CD8-positive, alpha-beta memory T cell (primary cell): ENCODE data around the gene EZH2. TPM values are rescaled to one million over a fixed set of nuclear protein-coding genes. Genes with fewer than 3 reads are reported as not detected.

Experiments
- CTCF ChIA-PET: fragments of 350-600 bp; sonication (Branson Sonifier 250); formaldehyde crosslinking; loops from one replicate; lab custom pipeline; 2021; ENCODE audit warnings: antibody characterized with exemption; lab: Charles Lee
- POLR2A ChIA-PET: fragments of 350-600 bp; sonication (Branson Sonifier 250); formaldehyde crosslinking; loops from one replicate; lab custom pipeline; 2021; ENCODE audit warnings: antibody characterized with exemption; lab: Charles Lee
- DNase-seq, 5 donors: peaks; one replicate each; pipeline versions ENCODE4 v3.0.0 to v3.0.0-alpha.2; 2020 to 2022; ENCODE audit warnings: mixed read lengths in 1 of 5
- H3K27ac ChIP-seq: one replicate; pipeline ENCODE4 v1.7.0; 2013; ENCODE audit warnings: low read depth, mild to moderate bottlenecking, low read length, moderate library complexity
- H3K27me3 ChIP-seq: 2 replicates; pipeline ENCODE4 v1.7.0; 2013; ENCODE audit warnings: low read length, mild to moderate bottlenecking; ENCODE audit not compliant: insufficient read depth, poor library complexity, severe bottlenecking
- H3K36me3 ChIP-seq: 2 replicates; pipeline ENCODE4 v1.7.0; 2013; ENCODE audit warnings: mild to moderate bottlenecking, low read length, moderate library complexity; ENCODE audit not compliant: insufficient read depth
- H3K4me1 ChIP-seq: 2 replicates; pipeline ENCODE4 v1.7.0; 2013; ENCODE audit warnings: mild to moderate bottlenecking, low read length, moderate library complexity; ENCODE audit not compliant: insufficient read depth
- H3K4me3 ChIP-seq: 2 replicates; pipeline ENCODE4 v1.7.0; 2013; ENCODE audit warnings: mild to moderate bottlenecking, low read length
- H3K9me3 ChIP-seq: 2 replicates; pipeline ENCODE4 v1.7.0; 2013; ENCODE audit warnings: mild to moderate bottlenecking, low read length
- H3K27ac Mint-ChIP-seq, 8 donors: one replicate each; pipeline ENCODE4 v1.8.0; 2020 to 2021; ENCODE audit warnings: mixed read lengths in 8 of 8, mild to moderate bottlenecking in 6 of 8, inconsistent platforms in 3 of 8, moderate library complexity in 3 of 8
- H3K27me3 Mint-ChIP-seq, 2 donors: one replicate each; pipeline ENCODE4 v1.8.0; 2020 to 2021; ENCODE audit warnings: mixed read lengths in 2 of 2, mild to moderate bottlenecking in 1 of 2, moderate library complexity in 1 of 2
- H3K36me3 Mint-ChIP-seq, 3 donors: one replicate each; pipeline ENCODE4 v1.8.0; 2020 to 2021; ENCODE audit warnings: mixed read lengths in 3 of 3, inconsistent platforms in 1 of 3, mild to moderate bottlenecking in 1 of 3
- H3K4me1 Mint-ChIP-seq, 3 donors: one replicate each; pipeline ENCODE4 v1.8.0; 2020 to 2021; ENCODE audit warnings: mixed read lengths in 3 of 3, inconsistent platforms in 1 of 3, mild to moderate bottlenecking in 1 of 3
- H3K4me3 Mint-ChIP-seq, 7 donors: one replicate each; pipeline ENCODE4 v1.8.0; 2020 to 2021; ENCODE audit warnings: mixed read lengths in 7 of 7, mild to moderate bottlenecking in 6 of 7, moderate library complexity in 4 of 7, inconsistent platforms in 2 of 7
- H3K9me3 Mint-ChIP-seq, 5 donors: one replicate each; pipeline ENCODE4 v1.8.0; 2020 to 2022; ENCODE audit warnings: mixed read lengths in 5 of 5, mild to moderate bottlenecking in 3 of 5, moderate library complexity in 2 of 5, inconsistent platforms in 1 of 5
- polyA plus RNA-seq: library from polyadenylated mRNA; unstranded; fragments of 300-500 nt; fragmentation: Illumina TruSeq; gene quantifications from one replicate; pipeline ENCODE4 v1.2.3, GENCODE V29; 2021
- total RNA-seq, 2 experiments: library from RNA; stranded (reverse); gene quantifications; one replicate each; pipeline ENCODE4 v1.2.3, GENCODE V29; 2021

The EZH2 gene
- total and polyA plus RNA-seq, 3 experiments from 2014 or later, result 4.8 to 125 (median 123) TPM

GRCh38 chr7:148912151-148912550, 28.1 kb upstream of the EZH2 start:
- ChIA-PET POLR2A (interaction anchor here (0.7 to 1.1 kb wide), 2 partner anchors 12 to 25 kb away, joined by 4 to 10 read pairs; no protein-coding TSS in a partner anchor), CTCF (interaction anchor here (1.2 to 1.7 kb wide), 3 partner anchors 29 to 51 kb away, joined by 3 to 8 read pairs (median 3); no protein-coding TSS in a partner anchor)
- H3K4me1 Mint-ChIP-seq, result peaks cover 34 to 48% (median 44%) of the 10 kb centered on the region in 3 donors
- peak overlapping the region in 2 of 7 donors; percentile 59 to 79 for H3K4me3 Mint-ChIP-seq
- Histone ChIP-seq H3K4me3 (no peak overlapping the region), H3K27me3 (no peaks in the 10 kb centered on the region), H3K27ac (no peak overlapping the region), H3K9me3 (no peaks in the 10 kb centered on the region), H3K4me1 (peaks cover 45% of the 10 kb centered on the region), H3K36me3 (no peaks in the 10 kb centered on the region)
- no peak for DNase-seq
- H3K9me3 Mint-ChIP-seq, result no peaks in the 10 kb centered on the region
- H3K36me3 Mint-ChIP-seq, result no peaks in the 10 kb centered on the region
- H3K27ac Mint-ChIP-seq, result peak overlapping the region in 7 of 8 donors; percentile 20 to 90 (median 63)
- H3K27me3 Mint-ChIP-seq, result peaks cover 0 to 2% of the 10 kb centered on the region in 2 donors

GRCh38 chr7:148911626-148912025, 27.5 kb upstream of the EZH2 start:
- Histone ChIP-seq H3K27ac (no peak overlapping the region), H3K9me3 (no peaks in the 10 kb centered on the region), H3K4me1 (peaks cover 45% of the 10 kb centered on the region), H3K27me3 (no peaks in the 10 kb centered on the region), H3K36me3 (no peaks in the 10 kb centered on the region), H3K4me3 (no peak overlapping the region)
- no peaks in the 10 kb centered on the region for H3K36me3 Mint-ChIP-seq
- ChIA-PET POLR2A (interaction anchor here (0.5 to 1.1 kb wide), 3 partner anchors 24 to 211 kb away, joined by 3 to 10 read pairs (median 5); no protein-coding TSS in a partner anchor), CTCF (interaction anchor here (0.9 to 1.7 kb wide), 3 partner anchors 29 to 63 kb away, joined by 3 to 8 read pairs (median 3); no protein-coding TSS in a partner anchor)
- H3K4me3 Mint-ChIP-seq, result peak overlapping the region in 1 of 7 donors; percentile 54
- peaks cover 34 to 48% (median 44%) of the 10 kb centered on the region in 3 donors for H3K4me1 Mint-ChIP-seq
- peak overlapping the region in 1 of 8 donors; percentile 90 for H3K27ac Mint-ChIP-seq
- no peak for DNase-seq
- H3K27me3 Mint-ChIP-seq, result peaks cover 0 to 2% of the 10 kb centered on the region in 2 donors
- no peaks in the 10 kb centered on the region for H3K9me3 Mint-ChIP-seq

- POLR2A ChIA-PET, result no interaction called here
- Histone ChIP-seq H3K36me3 (no peaks in the 10 kb centered on the region), H3K9me3 (no peaks in the 10 kb centered on the region), H3K27ac (no peak overlapping the region), H3K27me3 (no peaks in the 10 kb centered on the region), H3K4me1 (peaks cover 31% of the 10 kb centered on the region), H3K4me3 (no peak overlapping the region)
- CTCF ChIA-PET, result no interaction called here
- no peak overlapping the region for H3K27ac Mint-ChIP-seq
- H3K27me3 Mint-ChIP-seq, result peaks cover 0 to 4% of the 10 kb centered on the region in 2 donors
- no peaks in the 10 kb centered on the region for H3K9me3 Mint-ChIP-seq
- no peak for DNase-seq
- no peak overlapping the region for H3K4me3 Mint-ChIP-seq
- peaks cover 27 to 33% (median 33%) of the 10 kb centered on the region in 3 donors for H3K4me1 Mint-ChIP-seq
- no peaks in the 10 kb centered on the region for H3K36me3 Mint-ChIP-seq
These were observed 25.5 kb upstream of the EZH2 start for GRCh38 chr7:148909568-148909967.

GRCh38 chr7:148906707-148907498, 22.8 kb upstream of the EZH2 start:
- Mint-ChIP-seq H3K4me3 (no peak overlapping the region), H3K4me1 (peaks cover 4 to 6% (median 6%) of the 10 kb centered on the region in 3 donors), H3K36me3 (no peaks in the 10 kb centered on the region), H3K9me3 (no peaks in the 10 kb centered on the region), H3K27ac (no peak overlapping the region), H3K27me3 (peaks cover 0 to 4% of the 10 kb centered on the region in 2 donors)
- Histone ChIP-seq H3K4me3 (no peak overlapping the region), H3K9me3 (no peaks in the 10 kb centered on the region), H3K36me3 (no peaks in the 10 kb centered on the region), H3K27ac (no peak overlapping the region), H3K4me1 (peaks cover 6% of the 10 kb centered on the region), H3K27me3 (no peaks in the 10 kb centered on the region)
- ChIA-PET CTCF (no interaction called here), POLR2A (no interaction called here)
- no peak for DNase-seq

- no peak for DNase-seq
- POLR2A ChIA-PET, result no interaction called here
- no peak overlapping the region for H3K4me3 Mint-ChIP-seq
- H3K27ac Mint-ChIP-seq, result no peak overlapping the region
- H3K36me3 ChIP-seq, result no peaks in the 10 kb centered on the region
- no peak overlapping the region for H3K4me3 ChIP-seq
- peaks cover 0 to 4% of the 10 kb centered on the region in 2 donors for H3K27me3 Mint-ChIP-seq
- no peaks in the 10 kb centered on the region for H3K36me3 Mint-ChIP-seq
- H3K4me1 Mint-ChIP-seq, result no peaks in the 10 kb centered on the region
- no peak overlapping the region for H3K27ac ChIP-seq
- H3K9me3 ChIP-seq, result no peaks in the 10 kb centered on the region
- H3K4me1 ChIP-seq, result no peaks in the 10 kb centered on the region
- H3K27me3 ChIP-seq, result no peaks in the 10 kb centered on the region
- H3K9me3 Mint-ChIP-seq, result no peaks in the 10 kb centered on the region
- CTCF ChIA-PET, result no interaction called here
These were observed 21.1 kb upstream of the EZH2 start for GRCh38 chr7:148905093-148905666.

GRCh38 chr7:148903504-148903903, 19.4 kb upstream of the EZH2 start:
- H3K4me1 ChIP-seq, result no peaks in the 10 kb centered on the region
- H3K4me3 Mint-ChIP-seq, result no peak overlapping the region
- H3K27ac Mint-ChIP-seq, result no peak overlapping the region
- H3K27me3 Mint-ChIP-seq, result peaks cover 0 to 4% of the 10 kb centered on the region in 2 donors
- H3K4me1 Mint-ChIP-seq, result no peaks in the 10 kb centered on the region
- no peaks in the 10 kb centered on the region for H3K36me3 Mint-ChIP-seq
- no peaks in the 10 kb centered on the region for H3K9me3 Mint-ChIP-seq
- H3K4me3 ChIP-seq, result no peak overlapping the region
- no peak overlapping the region for H3K27ac ChIP-seq
- H3K9me3 ChIP-seq, result no peaks in the 10 kb centered on the region
- ChIA-PET POLR2A (no interaction called here), CTCF (interaction anchor here (1.0 kb wide), 1 partner anchor 48 kb away, joined by 3 read pairs; no protein-coding TSS in a partner anchor)
- H3K36me3 ChIP-seq, result no peaks in the 10 kb centered on the region
- H3K27me3 ChIP-seq, result no peaks in the 10 kb centered on the region
- no peak for DNase-seq

GRCh38 chr7:148901178-148901577, 17.1 kb upstream of the EZH2 start:
- Mint-ChIP-seq H3K9me3 (no peaks in the 10 kb centered on the region), H3K4me3 (no peak overlapping the region), H3K36me3 (no peaks in the 10 kb centered on the region), H3K27ac (no peak overlapping the region), H3K27me3 (peaks cover 3 to 6% of the 10 kb centered on the region in 2 donors), H3K4me1 (no peaks in the 10 kb centered on the region)
- Histone ChIP-seq H3K4me3 (no peak overlapping the region), H3K36me3 (no peaks in the 10 kb centered on the region), H3K9me3 (no peaks in the 10 kb centered on the region), H3K27ac (no peak overlapping the region), H3K4me1 (no peaks in the 10 kb centered on the region), H3K27me3 (no peaks in the 10 kb centered on the region)
- ChIA-PET POLR2A (no interaction called here), CTCF (no interaction called here)
- DNase-seq, result no peak
